Fibroblast of skin of right biceps (primary cell): Measurements from ENCODE around the gene RASSF8.

ENCODE experiments used
- DNase-seq: peaks from one replicate; pipeline ENCODE4 v3.0.0-alpha.2; 2013

Gene RASSF8

DNA sequence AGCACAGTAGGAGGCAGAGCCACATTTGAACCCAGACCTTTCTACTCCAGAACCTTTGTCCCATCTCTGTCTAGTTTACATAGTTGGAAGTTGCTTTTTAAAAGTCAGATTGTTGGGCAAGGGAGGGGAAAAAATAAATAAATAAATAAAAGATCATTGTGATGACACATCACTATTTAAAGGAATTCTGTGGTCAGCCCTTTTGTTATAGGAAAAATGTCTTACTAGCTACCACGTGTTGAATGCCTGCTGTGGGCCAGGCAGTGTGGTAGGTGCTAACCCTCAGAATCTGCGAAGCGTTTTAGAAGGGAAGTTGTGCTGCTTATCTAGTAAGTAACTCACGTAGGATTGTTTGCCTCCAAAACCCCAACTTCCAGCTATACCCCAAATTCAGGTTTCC lies 104.1 kb downstream of the RASSF8 start:
- peak; percentile 79 for DNase-seq

- no peak for DNase-seq
Observed at GRCh38 chr12:26065451-26065850, 107.0 kb downstream of the RASSF8 start.

- DNase-seq = no peak
Observed at GRCh38 chr12:26068503-26068902, 110.0 kb downstream of the RASSF8 start.

DNA sequence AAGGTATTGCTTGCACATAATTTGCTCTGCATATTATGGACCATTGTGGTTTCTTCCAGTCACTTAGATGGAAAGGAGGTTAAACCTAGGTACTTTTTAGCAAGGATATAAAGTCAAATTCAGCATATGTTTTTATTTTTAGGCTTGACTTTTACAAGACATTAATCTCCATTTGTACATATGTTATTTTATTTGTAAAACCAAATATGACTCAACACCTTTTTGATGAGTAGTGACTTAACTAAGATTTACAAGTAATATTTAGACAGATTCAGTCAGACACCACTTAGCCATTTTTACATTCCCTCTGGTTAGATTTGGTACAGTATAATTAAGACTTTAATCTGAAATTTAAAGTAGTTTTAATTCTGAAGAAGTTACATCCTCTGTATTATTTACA lies 111.3 kb downstream of the RASSF8 start:
- DNase-seq = no peak

GRCh38 chr12:26077915-26078702 lies 119.6 kb downstream of the RASSF8 start:
- no peak for DNase-seq

DNA sequence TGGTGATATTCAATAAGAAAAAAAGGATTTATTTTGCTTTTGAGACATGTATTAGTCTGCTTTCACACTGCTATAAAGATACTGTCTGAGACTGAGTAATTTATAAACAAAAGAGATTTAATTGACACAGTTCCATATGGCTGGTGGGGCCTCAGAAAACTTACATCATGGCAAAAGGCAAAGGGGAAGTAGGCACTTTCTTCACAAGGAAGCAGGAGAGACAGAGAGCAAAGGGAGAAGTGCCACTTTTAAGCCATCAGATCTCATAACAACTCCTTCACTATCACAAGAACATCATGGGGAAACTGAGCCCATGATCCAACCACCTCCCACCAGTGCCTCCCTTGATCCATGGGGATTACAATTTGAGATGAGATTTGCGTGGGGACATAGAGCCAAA lies 122.4 kb downstream of the RASSF8 start:
- DNase-seq = no peak

GRCh38 chr12:26086936-26087335 lies 128.5 kb downstream of the RASSF8 start:
- no peak for DNase-seq

GRCh38 chr12:26088998-26089397 lies 130.5 kb downstream of the RASSF8 start:
- DNase-seq = no peak

DNA sequence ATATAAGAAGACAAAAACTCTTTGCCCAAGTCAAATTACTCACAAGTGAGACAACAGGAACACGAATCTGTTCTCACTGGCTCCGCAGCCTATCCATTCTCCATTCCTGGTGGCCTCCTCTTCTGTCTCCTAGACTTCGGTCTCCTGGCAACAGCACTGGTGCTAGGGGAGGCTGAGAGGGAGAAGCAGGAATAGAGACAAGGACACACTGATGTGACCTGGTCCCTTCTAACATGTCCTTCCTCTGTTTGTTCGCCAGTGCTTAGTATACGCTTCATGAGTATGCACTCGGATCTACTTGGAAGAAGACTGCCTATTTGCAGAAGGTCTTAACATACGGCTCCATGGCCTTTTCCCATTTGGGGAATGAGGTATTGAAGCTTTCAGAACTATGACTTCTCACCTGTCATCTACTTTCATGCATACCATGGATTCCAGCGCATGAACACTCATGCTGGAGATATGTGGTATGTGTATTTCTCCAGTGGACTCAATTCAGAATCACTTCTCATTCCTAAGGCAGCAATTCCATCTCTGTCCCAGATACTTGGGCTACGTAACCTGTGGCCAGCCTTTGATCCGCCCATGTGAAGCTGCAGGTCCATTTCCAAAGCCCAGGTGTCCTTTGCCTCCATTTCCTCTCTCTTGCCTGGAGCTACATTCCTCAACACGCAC lies 132.5 kb downstream of the RASSF8 start:
- peak; percentile 52 for DNase-seq

GRCh38 chr12:26091822-26092221 lies 133.3 kb downstream of the RASSF8 start:
- peak; percentile 23 for DNase-seq

DNA sequence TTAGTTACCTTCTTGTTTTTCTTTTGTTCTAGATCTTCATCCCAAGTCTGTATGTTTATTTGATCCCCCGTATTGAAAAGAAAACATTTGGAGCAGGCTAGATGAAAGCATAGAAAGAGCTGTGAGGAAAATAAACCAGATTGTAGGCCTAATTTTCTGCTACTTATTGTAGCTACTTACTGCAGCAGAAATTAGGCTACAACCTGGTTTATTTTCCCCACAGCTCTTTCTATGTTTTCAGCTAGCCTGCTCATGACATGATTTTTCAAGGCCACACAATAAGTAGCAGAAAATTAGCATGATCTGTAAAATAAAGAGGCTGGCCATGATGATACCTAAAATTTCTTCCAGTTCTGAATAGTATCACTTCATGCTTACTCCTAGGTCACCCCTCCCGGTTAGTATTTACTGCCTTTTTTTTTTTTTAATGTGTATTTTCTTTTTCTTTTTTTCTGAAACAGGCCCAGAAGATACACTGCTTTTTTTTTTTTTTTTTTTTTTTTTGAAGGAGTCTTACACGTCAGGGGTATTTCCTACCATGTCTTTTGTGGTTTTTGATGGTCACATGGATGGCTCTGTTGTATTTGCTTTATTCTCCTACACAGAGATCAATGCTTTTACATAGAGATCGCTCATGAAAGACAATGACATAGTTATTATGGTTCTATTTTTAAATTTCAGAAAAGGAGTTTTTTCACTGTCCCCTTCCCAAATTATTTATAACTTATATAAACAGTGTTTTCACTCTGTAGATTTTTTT lies 134.0 kb downstream of the RASSF8 start:
- DNase-seq = peak; percentile 43

DNA sequence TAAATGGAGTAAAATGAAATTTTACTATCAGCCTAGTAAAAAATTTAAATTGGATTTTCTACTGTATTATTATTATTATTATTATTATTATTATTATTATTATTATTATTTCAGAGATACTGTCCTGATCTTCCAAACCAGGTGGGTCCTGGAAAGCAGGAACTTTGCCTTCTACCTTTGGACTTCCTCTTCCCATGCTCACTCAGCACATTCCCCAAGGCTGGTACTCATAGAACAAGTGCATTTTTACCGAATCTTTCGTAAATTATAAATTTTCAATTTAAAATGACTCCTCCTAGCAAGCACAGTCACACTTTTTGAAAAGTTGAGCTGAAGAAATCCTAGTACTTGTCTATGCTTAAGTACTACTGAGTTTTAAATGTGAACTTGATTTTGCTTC lies 136.7 kb downstream of the RASSF8 start:
- no peak for DNase-seq

- no peak for DNase-seq
Observed at GRCh38 chr12:26096036-26096435, 137.6 kb downstream of the RASSF8 start.

GRCh38 chr12:26097046-26097878 lies 138.8 kb downstream of the RASSF8 start:
- DNase-seq = peak; percentile 72

DNA sequence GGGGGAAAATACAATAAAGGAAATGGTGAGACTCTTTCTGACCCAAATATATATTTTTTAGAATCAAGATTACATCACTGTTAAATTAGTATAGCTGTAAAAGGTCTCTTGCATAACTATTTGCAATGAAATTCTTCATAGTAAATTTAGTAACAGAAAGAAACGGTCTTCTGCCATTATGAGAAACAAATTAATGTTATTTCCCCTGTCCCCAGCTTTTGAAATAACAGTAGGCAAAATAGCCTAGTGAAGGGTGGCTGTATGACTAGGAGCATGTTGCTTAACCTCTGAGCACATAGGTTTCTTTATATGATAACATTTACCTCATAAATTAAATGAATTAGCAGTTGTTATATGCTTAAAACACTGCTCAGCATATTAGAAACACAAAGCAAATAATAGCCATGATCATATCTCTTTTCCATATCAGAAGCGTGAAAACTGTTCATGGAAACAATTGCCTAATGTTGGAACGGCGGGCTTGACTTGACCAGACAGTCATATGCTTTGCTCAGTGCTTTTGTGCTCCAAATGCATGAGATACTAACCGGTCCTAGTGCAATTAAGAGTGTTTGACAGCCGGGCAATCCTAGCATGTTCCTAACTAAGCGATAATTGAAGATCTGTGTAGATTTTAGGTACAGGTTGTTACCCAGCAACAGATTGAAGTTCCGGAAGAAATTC lies 142.3 kb downstream of the RASSF8 start:
- DNase-seq = no peak

DNA sequence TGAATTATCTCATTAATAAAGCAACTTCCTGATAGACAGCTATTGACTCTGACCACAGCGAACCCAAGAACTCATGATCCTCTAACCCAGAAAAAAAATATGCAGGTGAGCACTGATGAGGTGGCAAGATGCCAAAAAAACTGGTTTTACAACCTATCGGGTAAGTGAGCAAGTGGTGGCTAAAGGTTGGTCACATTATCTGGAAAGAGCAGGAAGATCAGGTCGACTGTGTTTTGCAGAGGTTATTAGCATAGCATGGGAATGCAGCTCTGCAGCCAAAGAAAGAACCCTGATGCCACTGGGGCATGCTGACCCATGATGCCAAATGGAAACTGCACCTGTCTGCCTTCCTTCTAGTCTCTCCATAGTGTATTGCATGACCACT lies 142.9 kb downstream of the RASSF8 start:
- no peak for DNase-seq

GRCh38 chr12:26101763-26102162 lies 143.3 kb downstream of the RASSF8 start:
- no peak for DNase-seq

- DNase-seq = no peak
Observed at GRCh38 chr12:26102953-26103352, 144.5 kb downstream of the RASSF8 start.

DNA sequence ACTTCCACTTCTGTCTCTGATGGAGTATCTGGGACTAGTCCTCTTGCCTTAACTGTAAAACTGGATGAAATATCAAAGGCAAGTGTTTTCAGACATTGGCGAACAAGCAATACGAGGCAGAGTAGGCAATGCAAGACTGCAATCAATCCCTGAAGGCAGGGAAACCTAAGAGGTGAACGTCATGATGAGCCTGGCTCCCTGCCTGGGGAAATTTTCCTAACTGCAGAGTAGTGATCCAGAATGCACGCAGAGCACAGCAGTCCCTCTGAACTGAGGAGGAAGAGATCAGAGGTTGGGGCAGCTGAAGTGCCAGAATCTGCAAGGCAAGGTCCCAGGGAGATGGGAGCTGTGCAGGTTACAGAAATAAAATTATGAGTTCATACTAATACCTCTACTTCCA lies 147.9 kb downstream of the RASSF8 start:
- no peak for DNase-seq

- no peak for DNase-seq
Observed at GRCh38 chr12:26108915-26109314, 150.4 kb downstream of the RASSF8 start.

GRCh38 chr12:26109343-26109881 lies 150.9 kb downstream of the RASSF8 start:
- no peak for DNase-seq

DNA sequence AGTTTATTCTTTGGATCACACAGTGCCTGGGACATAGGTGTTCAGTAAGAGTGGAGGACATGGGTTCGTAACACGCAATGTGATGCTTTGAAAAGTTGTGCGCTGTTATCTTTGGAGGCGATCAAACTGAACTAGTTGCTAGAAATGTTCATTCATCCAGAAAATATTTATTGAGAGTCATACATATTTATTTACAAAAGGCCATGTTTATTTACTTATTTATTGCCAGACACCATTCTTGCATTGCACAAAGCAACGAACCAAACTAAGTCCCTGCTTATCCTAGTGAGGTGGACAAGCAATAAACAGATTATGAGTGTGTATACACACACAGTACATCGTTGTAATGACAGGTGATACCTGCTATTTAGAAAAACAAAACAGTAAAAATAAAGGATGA lies 153.8 kb downstream of the RASSF8 start:
- DNase-seq = no peak
